Left ventricle myocardium superior (tissue), 1 donor: ENCODE results near the gene AMELY. TPM values are rescaled to one million over a fixed set of nuclear protein-coding genes. Genes with fewer than 3 reads are reported as not detected.
"Not testable (repeated sequence)": the region's sequence is repeated elsewhere in the genome, so short reads cannot be mapped to it uniquely, and the experiment has no call there.

Source experiments
- ATAC-seq: fragments of 200-7000 bp; cut with Tn5 transposase; one replicate; pipeline ENCODE4 v1.9.1; 2020; ENCODE audit warnings: mild to moderate bottlenecking, moderate library complexity
- DNase-seq: peaks from one replicate; pipeline ENCODE4 v3.0.0-alpha.2; 2020
- intact Hi-C: fragments of 100-400 bp; cut with micrococcal nuclease; formaldehyde crosslinking; loops from one replicate; pipeline ENCODE4 v1.11.0; 2022
- long read RNA-seq: library from polyadenylated mRNA; unstranded; transcript quantifications from one replicate; pipeline ENCODE4 v2.0.0, GENCODE V29; 2021
- total RNA-seq: library from RNA; stranded (reverse); fragmentation: NEBNext Ultra II Directional; extraction: Animal tissue kit (Norgen Biotek cat#: 25700); gene quantifications from one replicate; pipeline ENCODE4 v1.2.1, GENCODE V29; 2021
- donor health status: DM: no; HTN: yes; CAD: no; lungs with severe emphysema.

AMELY gene, protein sequence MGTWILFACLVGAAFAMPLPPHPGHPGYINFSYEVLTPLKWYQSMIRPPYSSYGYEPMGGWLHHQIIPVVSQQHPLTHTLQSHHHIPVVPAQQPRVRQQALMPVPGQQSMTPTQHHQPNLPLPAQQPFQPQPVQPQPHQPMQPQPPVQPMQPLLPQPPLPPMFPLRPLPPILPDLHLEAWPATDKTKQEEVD
- total RNA-seq = not detected
- long read RNA-seq = 0 reads

DNA sequence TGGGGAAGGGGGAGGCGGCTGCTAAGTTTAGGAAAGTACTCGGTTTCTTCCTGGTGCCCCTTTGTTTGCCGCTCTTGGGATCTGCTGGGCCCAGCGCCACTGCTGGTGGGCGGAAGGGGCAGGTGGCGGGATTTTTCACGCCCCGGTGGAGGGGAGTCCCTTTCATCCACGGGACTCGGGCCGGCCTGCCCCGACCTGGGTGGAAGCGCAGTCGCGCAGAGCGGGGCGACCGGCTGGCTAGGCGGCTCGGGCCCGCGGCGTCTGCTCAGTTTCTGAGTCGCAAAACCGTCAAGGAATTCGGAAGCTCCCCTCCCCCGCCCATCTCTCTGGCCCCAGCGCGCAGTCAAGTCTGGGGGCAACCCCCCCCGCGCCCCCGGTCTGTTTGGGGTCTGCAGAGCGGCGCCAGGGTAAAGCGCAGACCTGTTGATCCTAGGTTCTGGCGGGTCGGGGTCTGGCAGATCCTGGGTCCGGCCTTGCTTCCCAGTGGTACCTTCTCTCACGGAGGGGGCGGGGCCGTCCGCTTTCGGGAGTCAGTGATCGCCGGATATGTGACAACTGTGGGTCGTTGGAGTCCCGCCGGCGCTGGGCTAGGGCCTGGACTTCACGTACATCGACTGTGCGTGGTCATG, at the start of gene AMELY:
Gene AMELY (minus strand): TSS at position 500 of the 629 bp plus-strand sequence. CDS start 39,144 bp downstream, outside the sequence.
- intact Hi-C loops = no loop called here
- ATAC-seq = no peak
- DNase-seq = no peak

DNA sequence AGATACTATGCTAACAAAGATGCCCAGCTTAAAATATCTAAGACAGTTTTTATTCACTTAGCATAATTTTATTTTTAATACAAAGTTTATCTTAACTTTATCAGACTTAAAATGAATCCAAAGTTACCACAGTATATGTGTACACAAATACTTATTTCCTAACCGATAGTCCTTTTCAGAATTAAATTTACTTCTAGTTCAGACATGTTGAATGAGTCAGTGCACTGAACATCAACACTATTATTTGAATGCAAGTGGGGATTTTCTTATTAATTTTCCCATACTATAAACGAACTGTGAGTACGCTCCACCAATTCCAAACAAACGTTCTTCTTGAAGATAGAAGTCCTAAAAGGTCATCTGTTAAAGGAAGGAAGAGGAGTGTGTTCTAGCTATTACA, 38.4 kb upstream of the AMELY start:
- DNase-seq (no peak), ATAC-seq (no peak)
- intact Hi-C loops = no loop called here

DNA sequence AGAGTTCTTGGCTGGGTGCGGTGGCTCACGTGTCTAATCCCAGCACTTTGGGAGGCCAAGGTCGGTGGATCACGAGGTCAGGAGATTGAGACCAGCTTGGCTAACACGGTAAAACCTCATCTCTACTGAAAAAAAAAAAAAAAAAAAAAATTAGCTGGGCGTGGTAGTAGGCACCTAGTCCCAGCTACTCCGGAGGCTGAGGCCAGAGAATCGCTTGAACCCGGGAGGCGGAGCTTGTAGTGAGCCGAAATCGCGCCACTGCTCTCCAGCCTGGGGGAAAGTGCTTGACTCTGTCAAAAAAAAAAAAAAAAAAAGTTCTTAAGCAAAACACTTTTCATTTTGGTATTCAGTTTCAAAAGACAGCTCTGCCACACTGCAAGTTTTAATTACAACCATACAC, 36.8 kb upstream of the AMELY start:
- DNase-seq = no peak
- no peak for ATAC-seq
- intact Hi-C loops = no loop called here

DNA sequence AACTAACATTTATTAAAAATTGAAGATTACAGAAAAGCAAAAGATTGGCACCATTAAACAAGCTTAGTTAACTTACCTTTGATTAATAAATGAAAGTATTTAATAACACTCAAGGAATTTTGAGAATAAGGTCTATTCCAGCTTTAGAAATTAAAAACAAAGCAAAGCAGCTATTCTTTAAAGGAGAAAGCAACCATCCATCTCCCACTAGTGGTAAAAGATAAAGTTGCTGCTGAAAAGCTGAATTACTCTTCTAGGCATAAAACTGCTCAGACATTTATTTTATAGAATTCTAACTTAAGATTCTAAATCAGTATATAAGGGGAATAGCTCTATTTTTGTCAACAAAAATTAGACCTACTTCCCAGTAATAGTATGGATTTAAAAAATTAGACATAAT, 36.1 kb upstream of the AMELY start:
- DNase-seq (no peak), ATAC-seq (no peak)
- intact Hi-C loops = no loop called here

DNA sequence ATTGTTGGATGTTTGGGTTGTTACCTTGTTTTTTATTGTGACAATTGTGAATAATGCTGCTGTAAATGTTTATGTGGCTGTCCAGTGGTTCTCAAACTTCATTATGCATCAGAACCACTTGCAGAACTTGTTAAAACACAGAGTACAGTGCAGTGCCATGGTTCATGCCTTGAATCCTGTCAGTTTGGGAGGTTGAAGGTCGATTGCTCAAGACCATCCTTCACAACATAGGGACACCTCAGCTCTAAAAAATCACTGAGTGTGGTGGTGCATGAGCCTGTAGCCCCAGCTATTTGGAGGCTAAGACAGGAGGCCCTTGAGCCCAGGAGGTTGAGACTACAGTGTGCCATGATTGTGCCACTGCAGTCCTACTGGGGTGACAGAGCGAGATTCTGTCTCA, 23.9 kb upstream of the AMELY start:
- no peak for ATAC-seq
- intact Hi-C loops = no loop called here

DNA sequence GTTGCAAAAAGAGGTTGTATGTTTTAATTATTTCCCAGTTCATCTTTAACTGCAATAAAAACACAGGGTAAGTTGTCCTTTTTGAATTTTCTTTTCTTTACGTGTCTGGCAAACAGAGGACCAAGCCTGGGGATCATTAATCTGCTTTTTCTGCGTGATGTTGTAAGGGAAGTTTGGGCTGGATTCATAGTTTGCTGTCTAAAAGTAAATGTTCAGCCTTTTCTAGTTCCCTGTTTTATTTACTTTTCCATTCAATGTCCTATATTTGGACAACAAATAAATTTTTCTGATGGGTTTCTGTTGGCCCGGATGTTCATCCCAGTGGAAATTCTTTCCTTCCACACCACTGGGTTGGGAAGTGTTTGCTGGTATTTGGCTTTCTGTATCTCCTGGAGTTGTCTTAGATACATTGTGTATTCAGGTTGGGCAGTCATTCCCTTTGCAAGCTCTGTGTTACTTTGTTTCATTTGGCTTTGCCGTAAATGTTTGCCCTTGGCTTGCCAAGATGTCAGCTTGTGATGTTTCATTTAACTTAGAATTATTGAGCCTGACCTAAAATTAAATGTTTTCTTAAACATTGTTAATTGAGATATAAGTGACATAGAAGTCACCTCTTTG, 20.3 kb upstream of the AMELY start:
- DNase-seq = no peak
- intact Hi-C loops = no loop called here
- no peak for ATAC-seq

More for the DNA sequence above, 23.9 kb upstream of the AMELY start:
- DNase-seq = no peak

DNA sequence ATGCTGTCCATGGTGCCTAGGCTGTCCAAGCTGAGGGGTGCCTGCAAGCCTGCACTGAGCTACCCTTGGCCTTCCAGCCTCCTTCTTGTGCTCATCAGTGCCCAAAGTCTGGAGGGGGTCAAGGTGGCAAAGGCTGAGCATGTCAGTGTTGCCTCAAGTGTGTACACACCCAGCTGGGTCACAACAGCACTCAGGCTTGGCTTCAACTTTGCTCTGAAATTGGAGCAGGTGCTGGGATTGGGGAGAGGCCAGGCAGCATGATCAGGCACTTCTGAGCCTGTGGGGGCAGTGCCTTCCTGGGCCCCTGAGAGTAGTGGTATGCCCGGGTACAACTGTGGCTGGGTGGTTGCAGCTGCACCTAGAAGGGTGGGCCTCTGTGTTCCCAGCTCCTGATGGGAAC, 17.7 kb upstream of the AMELY start:
- intact Hi-C loops = no loop called here
- ATAC-seq = no peak
- no peak for DNase-seq

DNA sequence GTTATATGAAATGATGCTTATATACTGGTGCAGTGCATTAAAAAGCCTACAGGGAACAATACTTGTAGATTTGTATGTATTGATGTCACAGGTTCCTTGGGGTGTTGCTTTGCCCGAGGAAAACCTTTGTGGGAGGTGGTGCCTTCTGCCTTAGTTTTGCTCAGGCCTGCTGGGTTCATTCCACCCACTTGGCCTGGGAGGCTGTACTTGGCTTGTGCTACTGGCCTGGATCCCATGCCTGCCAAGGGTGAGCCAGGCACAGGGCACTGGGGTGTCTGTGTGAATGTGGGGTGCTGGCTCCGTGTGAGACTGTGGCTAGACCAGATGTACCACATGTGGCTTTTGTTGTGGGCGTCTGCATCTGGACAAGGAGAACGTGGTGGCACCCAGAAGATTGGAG, 16.7 kb upstream of the AMELY start:
- intact Hi-C loops = no loop called here
- no peak for DNase-seq
- ATAC-seq = no peak

DNA sequence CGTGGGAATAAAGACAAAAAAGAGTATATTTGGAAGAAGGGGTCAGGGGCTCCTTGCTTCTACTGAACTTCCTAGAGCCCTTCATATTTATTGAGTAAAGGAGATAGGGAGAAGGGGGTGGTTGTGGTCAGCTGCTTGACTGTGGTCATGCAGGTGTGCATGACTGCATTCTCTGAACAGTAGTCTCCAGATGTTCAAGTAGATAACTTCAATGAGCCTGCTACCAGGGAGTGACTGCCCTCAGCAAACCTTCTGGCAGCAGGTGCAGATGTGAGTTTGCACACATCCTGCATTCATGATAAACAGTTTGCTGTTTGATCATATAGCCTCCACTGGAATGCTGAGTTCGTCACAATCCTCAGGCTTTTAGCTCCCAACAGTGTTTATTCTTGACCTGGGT, 9.5 kb upstream of the AMELY start:
- intact Hi-C loops = no loop called here

DNA sequence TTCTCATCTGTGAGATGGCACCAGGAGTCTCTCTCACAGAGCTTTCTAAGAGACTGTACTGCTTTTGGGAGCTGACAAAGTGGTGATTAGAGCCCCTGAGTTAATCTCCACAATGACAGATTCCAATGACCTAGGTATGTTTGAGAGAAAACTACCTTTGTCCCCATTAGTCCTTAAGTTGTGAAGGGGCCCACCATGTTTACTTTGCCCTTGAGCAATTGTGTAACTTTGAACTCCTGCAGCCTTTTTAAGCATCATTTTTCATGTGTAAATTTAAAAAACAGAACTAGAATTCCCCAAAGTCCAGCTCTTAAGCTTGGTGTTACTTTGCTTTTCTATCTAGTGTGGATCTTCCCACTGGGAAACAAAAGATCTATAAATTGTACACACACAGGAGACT, 1.8 kb upstream of the AMELY start:
- intact Hi-C loops = no loop called here
- DNase-seq (no peak), ATAC-seq (no peak)

More for the DNA sequence above, 9.5 kb upstream of the AMELY start:
- ATAC-seq (no peak), DNase-seq (no peak)

DNA sequence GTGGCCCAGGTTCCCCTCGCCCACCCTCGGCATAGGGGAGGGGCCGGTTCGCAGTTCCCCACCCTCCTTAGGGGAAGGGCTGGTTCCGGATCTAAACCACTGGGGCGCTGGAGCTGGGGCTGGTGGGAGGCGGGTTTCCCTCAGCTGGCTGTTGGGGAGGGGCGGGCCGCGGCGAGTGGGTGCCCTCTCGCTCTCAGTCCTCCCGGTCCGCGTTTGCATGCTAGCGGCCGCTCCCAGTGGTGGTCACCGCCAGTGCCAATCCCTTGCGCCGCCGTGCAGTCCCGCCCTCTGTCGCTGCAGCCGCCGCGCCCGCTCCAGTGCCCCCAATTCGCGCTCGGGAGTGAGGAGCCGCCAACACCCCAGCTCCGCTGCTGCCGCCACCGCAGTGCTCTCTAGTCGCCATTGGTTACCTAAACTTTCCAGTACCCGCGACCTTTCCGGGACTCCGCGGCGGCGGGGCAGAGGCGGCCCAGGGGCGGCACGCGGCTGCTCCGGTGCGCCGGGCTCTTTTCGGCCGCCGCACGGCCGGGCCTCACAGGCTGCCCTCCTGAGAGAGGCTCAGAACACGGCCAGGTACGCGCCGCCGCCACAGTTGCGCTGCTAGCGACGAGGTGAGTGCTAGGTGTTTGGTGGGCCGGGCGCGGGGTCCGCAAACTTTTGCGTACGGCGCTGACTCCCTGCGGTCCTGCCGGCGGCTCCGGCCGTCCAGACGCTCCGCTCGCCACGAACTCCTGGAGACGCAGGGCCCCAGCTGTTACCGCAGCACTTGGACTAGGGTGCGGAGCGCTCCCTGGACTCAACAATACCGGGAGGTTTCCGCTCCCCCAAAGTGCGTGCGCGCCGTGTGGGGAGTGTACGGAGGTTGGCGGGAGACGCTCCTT, 940 bp downstream of the AMELY start, which contains the start of gene TBL1Y:
Gene TBL1Y (plus strand): TSS at position 326 of the 881 bp plus-strand sequence. CDS start 114,388 bp downstream, outside the sequence.
- DNase-seq (peak; percentile 28), ATAC-seq (peak; percentile 63)

DNA sequence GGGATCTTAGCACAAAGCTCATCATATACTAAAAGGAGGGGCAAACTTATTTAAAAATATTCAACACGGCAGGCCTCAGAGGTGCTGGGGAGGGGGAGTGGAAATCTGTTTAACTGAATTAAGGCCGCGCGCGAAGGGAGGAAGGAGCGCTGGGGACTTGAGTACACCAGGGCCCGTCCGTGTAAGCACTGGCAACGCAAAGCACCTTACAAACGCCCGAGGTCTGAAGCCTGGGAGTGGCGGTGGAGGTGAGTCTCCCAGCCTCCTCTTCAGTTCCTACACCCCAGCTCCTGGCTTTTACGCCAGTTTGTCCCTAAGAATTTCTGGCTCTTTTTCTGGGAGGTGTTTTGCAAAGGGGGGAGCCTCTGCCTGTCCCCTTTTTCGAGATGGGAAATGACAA, 1.7 kb downstream of the AMELY start:
- ATAC-seq = no peak

More for the DNA sequence above, 940 bp downstream of the AMELY start, which contains the start of gene TBL1Y:
- intact Hi-C loops = no loop called here

DNA sequence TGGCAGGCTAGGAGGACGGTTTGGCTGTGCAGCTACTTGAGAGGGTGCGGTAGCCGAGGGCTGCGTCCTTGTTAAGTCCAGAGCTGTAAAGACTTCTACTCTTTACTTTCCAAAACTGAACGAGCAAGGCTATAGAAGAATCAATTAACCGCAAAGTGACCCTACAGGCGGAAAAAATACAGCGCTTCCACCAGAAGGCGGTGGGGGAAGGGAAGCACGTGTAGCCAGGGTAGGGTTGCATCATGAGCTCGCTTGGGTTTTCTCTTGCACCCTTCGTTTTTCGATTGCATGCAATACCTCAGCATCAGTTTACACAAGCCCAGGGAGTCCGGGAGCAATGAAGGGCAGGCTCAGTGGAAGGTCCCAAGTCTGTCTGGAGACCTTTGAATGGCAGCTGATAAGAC, 2.4 kb downstream of the AMELY start:
- intact Hi-C loops = no loop called here
- ATAC-seq (no peak), DNase-seq (no peak)

More for the DNA sequence above, 1.7 kb downstream of the AMELY start:
- intact Hi-C loops = no loop called here
- no peak for DNase-seq

DNA sequence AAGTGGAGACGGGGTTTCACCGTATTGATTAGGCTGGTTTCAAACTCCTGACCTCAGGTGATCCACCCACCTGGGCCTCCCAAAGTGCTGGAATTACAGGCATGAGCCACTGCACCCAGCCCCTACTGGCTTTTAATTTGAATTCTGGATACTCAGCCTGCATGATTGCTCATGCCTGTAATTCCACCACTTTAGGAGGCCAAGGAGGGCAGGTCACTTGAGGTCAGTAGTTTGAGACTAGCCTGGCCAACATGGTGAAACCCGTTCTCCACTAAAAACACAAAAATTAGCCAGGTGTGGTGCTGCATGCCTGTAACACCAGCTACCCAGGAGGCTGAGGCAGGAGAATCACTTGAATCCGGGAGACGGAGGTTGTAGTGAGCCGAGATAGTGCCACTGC, 3.5 kb downstream of the AMELY start:
- ATAC-seq, intact Hi-C loops, DNase-seq: not testable (repeated sequence)

DNA sequence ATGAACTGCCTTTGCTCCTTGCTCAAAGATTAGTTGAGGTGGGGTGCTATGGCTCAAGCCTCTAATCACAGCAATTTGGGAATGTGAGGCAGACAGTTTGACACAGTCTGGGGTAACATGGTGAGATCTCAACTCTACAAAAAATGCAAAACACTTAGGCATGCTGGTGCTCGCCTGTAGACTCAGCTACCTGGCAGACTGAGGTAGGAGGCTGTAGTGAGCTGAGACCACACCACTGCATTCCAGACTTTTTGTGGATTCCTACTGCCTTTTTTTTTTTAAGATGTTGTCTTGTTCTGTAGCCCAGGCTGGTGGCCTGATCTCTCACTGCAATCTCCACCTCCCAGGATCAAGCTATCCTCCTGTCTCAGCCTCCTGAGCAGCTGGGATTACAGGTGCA, 4.0 kb downstream of the AMELY start:
- ATAC-seq = no peak
- intact Hi-C loops = no loop called here

DNA sequence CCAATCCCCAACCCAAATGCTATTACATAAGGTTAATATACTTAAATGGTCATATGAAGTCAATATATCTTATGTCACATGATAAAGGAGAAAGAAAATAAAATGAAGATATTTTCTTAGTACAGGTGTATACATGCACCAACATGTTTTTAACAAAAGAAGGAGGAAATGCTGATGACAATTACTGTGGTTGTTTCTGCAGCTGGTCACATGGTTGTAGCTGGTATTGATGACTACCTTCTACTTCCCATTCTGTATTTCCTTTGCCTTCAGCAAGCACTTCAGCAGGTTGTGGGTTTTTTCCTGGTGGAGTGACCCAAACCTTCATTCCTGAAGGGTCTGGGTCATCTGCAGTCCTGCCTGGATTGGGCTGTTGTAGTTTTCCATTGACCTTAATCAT, 9.4 kb downstream of the AMELY start:
- DNase-seq, intact Hi-C loops, ATAC-seq: not testable (repeated sequence)

More for the DNA sequence above, 4.0 kb downstream of the AMELY start:
- DNase-seq = no peak

DNA sequence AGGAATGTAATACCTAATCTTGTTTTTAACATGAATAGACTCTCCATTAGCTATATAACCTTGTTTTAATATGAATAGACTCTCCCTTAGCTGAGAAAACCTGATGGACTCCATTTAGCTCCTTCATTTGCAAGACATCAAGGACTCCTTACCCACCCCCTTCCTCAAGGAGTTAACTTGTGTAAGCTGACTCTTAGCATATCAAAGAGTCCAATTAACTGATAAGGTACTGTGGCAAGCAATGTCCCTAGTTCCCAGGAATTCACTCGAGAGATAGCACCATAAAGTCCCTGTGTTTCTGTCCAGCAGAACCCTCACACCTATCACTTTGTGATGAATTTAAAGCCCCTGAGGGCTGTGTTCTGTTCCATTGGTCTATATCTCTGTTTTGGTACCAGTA, 16.3 kb downstream of the AMELY start:
- ATAC-seq (no peak), DNase-seq (no peak)
- intact Hi-C loops = no loop called here

DNA sequence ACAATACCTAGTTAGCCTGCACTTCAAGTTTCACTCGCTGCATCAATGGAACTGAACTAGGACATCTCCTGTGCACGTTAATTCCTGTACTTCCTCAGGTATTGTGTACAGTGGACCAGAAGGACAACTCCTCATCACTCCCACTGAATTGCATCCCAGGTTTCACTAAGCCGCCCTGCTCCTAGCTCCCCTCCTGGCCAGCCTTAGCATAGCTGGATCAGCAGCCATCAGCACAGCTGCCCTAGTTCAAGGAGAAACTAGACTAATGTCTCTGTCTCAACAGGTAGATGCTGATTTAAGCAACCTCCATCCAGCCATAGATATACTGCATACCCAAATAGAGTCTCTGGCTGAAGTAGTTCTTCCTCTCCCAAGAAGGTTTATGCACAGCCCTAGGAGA, 17.1 kb downstream of the AMELY start:
- intact Hi-C loops = no loop called here
- no peak for ATAC-seq
- DNase-seq = no peak

DNA sequence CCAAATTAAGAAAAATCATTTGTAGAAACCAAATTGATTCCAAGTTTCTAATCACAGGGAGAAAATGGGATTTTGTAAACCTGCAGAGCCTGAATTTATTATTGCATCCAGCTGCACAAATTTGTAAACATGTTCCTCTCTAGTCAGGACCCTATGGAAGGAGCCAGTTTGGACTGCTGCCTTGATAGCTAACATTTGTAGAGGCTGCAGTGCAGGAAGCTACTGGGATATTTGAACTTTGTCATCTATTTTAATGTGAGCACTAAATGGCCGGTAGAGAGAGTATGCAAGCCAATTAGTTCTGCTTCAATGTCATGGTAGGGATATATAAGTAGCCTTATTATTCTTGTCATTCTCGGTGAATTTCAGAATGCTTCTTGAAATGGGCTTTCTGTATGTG, 62.2 kb downstream of the AMELY start:
- DNase-seq = no peak
- intact Hi-C loops = no loop called here
- ATAC-seq = no peak

DNA sequence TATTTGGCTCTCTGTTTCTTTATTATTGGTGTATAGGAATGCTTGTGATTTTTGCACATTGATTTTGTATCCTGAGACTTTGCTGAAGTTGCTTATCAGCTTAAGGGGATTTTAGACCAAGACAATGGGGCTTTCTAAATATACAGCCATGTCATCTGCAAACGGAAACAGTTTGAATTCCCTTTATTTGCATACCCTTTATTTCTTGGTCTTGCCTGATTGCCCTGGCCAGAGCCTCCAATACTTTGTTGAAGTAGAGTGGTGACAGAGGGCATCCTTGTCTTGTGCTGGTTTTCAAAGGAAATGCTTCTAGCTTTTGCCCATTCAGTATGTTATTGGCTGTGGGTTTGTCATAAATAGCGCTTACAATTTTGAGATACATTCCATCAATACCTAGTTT, 68.9 kb downstream of the AMELY start:
- ATAC-seq, intact Hi-C loops, DNase-seq: not testable (repeated sequence)
